GM19043 (cell line): ENCODE measurements around the gene CPED1.
"Not testable (repeated sequence)": the region's sequence is repeated elsewhere in the genome, so short reads cannot be mapped to it uniquely, and the experiment has no call there.

ENCODE experiments used
- ATAC-seq: cut with Tn5 transposase; IDR thresholded peaks from one replicate; pipeline ENCODE4 v1.9.1; 2021; ENCODE audit warnings: low read depth; ENCODE audit not compliant: unreplicated experiment

The CPED1 gene

GRCh38 chr7:120994512-120995410, 6.2 kb downstream of the CPED1 start:
- ATAC-seq, result no peak

- no peak for ATAC-seq
These were observed 7.1 kb downstream of the CPED1 start for GRCh38 chr7:120995654-120996053.

GRCh38 chr7:120996333-120996987, 7.9 kb downstream of the CPED1 start:
- ATAC-seq, result peak; percentile 15

- ATAC-seq, result peak; percentile 42
These were observed 8.5 kb downstream of the CPED1 start for GRCh38 chr7:120996988-120997345.

- ATAC-seq, result no peak
These were observed 9.5 kb downstream of the CPED1 start for GRCh38 chr7:120997882-120998474.

GRCh38 chr7:120998520-120998919, 10.0 kb downstream of the CPED1 start:
- ATAC-seq, result no peak

GRCh38 chr7:120998996-120999565, 10.6 kb downstream of the CPED1 start:
- ATAC-seq, result no peak

GRCh38 chr7:121000081-121000983, 11.8 kb downstream of the CPED1 start:
- ATAC-seq, result no peak

- ATAC-seq, result no peak
These were observed 12.9 kb downstream of the CPED1 start for GRCh38 chr7:121001234-121001906.

GRCh38 chr7:121002048-121002756, 13.7 kb downstream of the CPED1 start:
- ATAC-seq, result no peak

- ATAC-seq, result no peak
These were observed 14.3 kb downstream of the CPED1 start for GRCh38 chr7:121002757-121003200.

- no peak for ATAC-seq
These were observed 15.6 kb downstream of the CPED1 start for GRCh38 chr7:121003986-121004685.

GRCh38 chr7:121005058-121005457, 16.5 kb downstream of the CPED1 start:
- ATAC-seq, result not testable (repeated sequence)

GRCh38 chr7:121005996-121006584, 17.6 kb downstream of the CPED1 start:
- ATAC-seq, result no peak

- ATAC-seq, result no peak
These were observed 18.3 kb downstream of the CPED1 start for GRCh38 chr7:121006711-121007315.

- no peak for ATAC-seq
These were observed 20.3 kb downstream of the CPED1 start for GRCh38 chr7:121008816-121009215.

- no peak for ATAC-seq
These were observed 22.9 kb downstream of the CPED1 start for GRCh38 chr7:121011401-121011800.
